HTR-8/SVneo (cell line): ENCODE measurements around the gene LAMA3.

Experiments
- DNase-seq: peaks from one replicate; pipeline ENCODE4 v3.0.0; 2011; ENCODE audit warnings: low spot score, mixed read lengths; ENCODE audit not compliant: insufficient read length
- FAIRE-seq: peaks from 2 replicates; lab custom pipeline; 2011; peaks lifted over from hg19 to GRCh38; lab: Jason Lieb, UNC

Gene LAMA3

DNA sequence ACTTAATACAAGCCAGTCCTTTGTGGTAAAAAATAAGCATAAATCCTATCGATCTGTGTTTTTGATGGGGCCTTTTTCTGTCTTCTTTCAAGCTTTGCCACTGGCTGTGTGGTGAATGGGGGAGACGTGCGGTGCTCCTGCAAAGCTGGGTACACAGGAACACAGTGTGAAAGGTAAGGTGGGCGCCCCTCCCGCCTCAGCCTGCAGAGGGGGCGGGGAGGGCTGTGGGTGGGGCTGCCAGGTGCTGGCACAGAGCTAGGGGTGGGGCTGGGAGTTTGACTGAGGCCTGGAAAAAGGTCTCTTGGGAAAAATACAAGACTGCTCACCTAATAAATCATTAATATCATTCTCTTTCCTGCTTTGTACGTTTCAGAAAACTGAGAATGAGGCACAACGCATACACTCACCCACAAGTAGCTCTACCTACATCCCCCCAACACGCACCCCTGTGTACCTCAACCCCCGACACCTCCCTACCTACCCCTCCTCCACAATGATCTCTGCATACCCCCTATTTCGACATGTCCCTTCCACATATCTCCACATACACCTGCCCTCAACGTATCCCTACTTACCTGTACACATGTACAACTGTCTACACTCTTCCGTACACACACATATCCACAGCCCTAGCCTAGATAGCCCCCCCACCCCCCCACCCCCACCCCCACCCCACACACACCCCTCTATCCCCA lies 195.6 kb downstream of the LAMA3 start:
- FAIRE-seq: no peak
- DNase-seq: no peak

DNA sequence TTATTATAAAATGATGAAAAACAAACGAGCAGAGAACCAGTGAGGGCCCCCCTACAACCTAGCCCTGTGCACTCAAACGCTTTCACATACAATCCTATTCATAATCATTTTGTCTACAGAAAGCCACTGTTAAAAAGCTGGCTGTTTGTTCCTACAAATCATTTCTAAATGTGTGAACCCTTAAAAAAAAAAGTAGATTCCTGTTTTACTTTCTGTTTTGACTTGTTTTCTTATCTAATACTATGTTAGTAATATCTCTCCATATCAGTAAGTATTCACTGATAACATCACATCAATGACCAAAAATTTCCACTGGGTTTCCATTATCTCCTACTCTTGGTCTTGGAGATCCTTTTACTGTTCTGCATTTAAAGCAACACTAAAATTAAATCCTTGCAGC lies 196.5 kb downstream of the LAMA3 start:
- no peak for FAIRE-seq
- DNase-seq: no peak

DNA sequence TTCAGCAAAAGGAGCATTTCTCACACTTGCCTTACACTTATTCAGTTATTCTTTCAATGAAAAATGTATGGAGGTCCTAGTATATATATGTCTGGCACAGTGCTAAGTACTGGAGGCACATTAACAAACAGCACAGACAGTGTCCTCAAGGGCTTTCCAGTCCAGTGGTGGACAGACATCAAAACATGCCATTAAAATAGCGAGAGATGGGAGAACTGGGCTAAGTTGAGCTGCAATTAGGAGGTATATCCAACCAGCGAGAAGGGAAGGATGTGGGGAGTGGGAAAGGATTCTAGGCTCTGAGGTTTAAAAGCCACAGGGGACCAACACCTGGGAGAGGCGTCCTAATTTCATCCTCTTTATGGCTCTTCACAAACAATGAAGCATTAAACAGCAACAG lies 197.8 kb downstream of the LAMA3 start:
- FAIRE-seq (no peak), DNase-seq (no peak)

DNA sequence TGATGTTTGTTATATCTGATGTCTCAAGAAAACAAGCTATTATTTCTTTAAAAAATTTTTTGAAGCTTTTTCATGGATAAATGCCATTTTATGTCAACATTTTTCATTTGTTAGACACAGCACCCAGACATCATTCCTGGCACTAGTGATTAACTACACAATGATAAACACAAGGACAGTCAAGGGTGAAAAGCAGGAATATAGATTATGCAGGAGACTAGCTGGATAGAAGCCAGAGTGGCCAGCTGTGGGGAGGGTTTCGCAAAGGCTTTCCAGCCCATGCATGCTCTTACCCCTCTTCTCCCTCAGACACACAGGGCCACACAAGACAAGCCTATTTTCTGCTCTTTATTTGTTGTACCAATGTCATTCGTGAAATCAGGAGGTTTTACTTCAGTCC lies 198.2 kb downstream of the LAMA3 start:
- FAIRE-seq (no peak), DNase-seq (no peak)

DNA sequence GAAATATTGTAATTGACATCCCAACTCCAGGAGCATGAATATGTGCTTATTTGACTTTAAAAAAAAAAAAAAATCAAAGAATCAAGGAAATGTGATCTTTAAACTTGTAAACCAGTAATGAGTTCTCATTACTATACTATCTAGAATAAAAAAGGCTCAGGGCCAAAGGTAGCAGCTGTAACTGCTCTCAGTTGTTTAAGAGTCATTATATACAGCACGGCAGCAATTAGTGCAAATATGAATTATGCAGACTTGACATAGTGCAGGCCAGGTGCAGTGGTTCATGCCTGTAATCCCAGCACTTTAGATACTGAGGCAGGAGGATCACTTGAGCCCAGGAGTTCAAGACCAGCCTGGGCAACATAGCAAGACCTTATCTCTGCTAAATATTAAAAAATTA lies 199.6 kb downstream of the LAMA3 start:
- DNase-seq (no peak), FAIRE-seq (no peak)

DNA sequence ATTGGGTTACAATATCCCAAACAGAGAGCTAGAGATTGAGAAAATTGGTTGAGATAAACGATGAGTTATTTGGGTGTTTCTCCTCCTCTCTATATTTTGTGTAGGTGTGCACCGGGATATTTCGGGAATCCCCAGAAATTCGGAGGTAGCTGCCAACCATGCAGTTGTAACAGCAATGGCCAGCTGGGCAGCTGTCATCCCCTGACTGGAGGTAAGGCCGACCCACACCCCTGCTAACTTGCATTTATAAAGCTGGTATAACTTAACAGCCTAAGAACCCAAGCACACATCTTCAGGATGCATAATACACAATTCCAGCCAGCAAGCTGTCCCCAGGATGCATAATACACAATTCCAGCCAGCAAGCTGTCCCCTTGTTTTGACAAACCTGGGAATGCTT lies 200.7 kb downstream of the LAMA3 start:
- FAIRE-seq: no peak
- no peak for DNase-seq

DNA sequence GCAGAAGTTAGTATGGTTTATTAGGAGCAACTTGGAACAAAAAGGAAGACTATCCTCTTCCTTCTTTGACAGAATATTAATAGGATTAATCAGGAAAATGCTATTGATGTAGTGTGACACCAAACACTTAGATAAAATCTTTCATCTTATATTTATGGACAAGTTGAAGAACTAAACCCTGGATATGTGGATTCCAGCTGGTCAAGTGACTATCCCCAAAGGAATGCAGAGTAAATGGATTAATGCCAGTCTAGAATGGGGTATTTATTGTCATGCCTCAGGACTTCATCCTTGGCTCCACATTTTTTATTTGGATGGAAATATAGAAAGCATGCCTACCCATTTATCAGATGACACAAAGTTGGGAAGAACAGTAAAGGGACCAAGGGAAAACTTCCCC lies 201.3 kb downstream of the LAMA3 start:
- DNase-seq (peak; percentile 25), FAIRE-seq (no peak)

DNA sequence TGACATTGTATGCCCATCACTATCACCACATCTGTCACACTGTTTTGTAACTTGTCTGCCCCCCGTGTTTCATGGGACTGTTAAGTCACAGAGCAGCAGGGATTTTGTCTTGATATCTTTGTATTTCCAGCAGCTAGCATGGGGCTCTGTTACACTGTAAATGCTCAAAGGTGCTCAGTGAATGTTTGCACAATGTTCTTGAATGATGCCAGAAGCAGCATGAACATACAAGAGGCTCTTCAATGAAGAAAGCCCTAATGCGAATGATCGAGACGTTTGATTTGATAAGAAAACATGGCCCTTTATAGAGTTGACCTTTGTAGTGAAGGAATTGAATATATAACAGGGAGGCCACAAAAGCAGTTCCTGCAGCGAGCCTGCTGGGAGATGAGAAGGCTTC lies 204.4 kb downstream of the LAMA3 start:
- DNase-seq (no peak), FAIRE-seq (no peak)

DNA sequence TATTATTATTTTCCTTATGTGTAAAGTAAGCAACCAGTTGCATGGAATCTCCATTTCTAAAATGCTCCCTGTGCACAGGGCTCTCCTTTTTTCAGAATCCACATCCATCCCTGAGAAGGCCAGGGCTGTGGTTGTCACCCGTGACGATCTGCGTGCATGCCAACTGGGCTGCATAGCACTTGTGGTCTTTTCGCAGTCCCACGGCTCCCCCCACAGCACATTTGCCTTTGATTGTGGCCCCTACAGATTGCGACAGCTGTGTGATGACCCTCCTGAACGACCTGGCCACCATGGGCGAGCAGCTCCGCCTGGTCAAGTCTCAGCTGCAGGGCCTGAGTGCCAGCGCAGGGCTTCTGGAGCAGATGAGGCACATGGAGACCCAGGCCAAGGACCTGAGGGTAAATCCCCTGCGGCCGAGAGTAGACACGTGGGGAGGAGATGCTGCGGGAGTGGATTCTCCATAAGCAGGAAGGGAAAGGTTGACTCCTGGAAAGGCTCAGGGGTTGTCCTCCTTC lies 205.5 kb downstream of the LAMA3 start:
- DNase-seq (no peak), FAIRE-seq (no peak)

DNA sequence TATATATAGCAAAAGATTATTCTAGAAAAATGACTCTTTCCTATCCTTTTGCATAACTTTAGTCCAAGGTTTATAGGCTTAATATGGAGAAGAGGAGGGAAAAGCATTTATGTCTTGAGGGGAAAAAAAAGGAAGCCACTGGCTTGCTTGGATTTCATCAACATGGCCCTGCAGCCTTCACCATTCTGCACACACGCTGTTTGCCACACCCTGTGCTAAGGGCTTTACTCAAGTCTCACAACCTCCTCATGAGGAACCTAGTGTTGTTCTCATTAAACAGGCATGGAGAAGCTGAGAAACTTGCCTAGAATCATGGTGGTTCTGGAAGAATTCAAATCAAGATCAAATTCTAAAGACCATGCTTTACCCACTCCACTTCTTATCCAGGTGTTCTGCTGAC lies 208.0 kb downstream of the LAMA3 start:
- DNase-seq (no peak), FAIRE-seq (no peak)

DNA sequence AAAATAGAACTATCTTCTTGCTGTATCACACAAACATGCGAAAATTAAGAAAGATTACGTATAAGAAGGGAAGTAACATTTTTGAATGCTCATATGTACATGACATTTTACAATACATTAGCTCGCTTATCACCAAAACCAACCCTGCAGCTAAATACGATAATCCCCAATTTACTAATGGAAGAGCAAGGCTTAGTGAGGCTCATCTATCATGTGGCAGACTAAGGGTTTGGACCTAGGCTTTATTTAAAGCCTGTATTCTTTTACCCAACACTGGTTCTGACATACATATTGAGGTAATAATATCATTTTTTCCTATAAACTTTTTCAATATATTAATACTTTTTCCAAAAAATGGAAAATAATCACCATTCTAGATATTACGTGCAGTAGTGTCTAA lies 208.5 kb downstream of the LAMA3 start:
- no peak for FAIRE-seq
- no peak for DNase-seq

DNA sequence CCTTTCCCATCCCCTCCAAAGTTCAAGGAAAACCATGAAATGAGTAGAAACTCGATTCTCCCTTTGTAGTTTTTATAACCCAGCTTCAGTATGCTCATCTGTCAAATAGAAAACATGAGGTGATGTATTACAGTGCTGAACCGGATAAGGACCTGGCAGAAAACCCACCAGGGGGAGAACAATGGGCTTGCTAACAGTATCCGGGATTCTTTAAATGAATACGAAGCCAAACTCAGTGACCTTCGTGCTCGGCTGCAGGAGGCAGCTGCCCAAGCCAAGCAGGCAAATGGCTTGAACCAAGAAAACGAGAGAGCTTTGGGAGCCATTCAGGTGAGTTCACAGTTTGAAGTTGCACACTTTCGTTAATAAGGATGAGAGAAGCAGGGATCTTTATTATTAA lies 211.7 kb downstream of the LAMA3 start:
- no peak for FAIRE-seq

DNA sequence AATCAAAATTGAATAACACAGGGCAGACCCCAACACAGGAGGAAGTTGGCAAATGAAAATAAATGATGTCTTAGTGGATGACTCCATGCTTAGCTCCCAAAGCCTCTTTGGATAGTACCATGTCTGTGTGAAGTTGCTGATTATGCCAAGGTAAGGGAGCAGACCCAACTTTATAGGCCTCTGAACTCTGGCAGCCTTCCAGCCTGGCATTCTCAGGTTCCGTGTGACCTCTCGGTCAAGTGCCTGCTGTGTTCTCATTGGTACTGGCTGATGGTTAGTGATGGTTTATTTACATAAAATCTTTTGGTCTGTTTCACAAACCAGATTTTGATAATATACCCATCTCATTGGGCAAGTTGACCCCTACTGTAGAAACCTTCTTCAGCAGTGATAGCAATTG lies 213.1 kb downstream of the LAMA3 start:
- FAIRE-seq (no peak), DNase-seq (no peak)

More for the DNA sequence above, 211.7 kb downstream of the LAMA3 start:
- no peak for DNase-seq

DNA sequence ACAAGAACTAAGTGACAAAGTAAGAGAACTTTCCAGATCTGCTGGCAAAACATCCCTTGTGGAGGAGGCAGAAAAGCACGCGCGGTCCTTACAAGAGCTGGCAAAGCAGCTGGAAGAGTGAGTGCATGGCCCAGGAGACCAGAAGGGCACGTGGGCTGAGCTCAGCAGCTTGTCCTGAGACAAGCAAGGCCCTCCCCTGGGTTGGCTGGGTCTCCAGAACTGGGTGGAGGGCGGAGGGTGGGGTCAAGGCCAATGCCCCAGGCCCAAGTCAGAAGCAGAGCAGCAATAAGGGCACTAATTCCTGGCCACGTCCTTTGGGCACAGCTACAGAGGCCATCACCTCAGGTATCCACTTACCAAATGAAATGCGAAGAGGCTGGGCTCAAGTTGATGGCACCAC lies 214.7 kb downstream of the LAMA3 start:
- no peak for DNase-seq
- no peak for FAIRE-seq

DNA sequence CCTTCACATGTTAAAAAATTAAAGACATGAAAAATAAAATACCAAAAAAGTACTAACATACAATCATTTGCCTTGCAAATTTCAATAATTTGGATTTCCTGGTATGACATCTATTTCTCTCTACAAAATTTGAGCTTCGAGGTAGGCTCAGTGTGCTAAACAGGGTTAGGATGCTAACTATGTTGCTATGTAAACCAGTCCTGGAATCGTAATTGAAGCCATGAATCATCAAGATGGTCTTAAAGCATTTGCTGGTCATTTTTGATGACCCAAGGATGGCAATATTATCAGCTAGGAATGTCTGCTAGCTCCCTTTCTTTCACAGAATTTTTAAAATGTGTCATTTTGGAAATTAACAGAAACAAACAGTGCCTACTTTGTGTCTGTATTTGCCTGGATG lies 217.4 kb downstream of the LAMA3 start:
- no peak for FAIRE-seq

DNA sequence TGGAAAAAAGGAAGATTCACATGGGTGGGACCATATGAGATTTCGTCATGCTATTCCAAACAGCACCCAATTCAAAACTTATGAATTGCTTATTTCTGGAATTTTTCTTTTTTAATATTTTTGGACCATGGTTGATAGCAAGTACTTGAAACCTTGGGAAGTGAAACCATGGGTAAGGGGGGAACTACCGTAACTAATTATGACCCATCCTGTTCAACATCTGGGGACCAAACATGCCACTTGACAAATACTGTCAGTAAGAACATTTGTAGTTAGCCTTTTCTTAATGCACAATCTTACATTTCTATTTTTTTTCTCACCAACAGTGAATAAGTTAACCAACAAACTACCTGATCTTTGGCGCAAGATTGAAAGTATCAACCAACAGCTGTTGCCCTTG lies 219.6 kb downstream of the LAMA3 start:
- FAIRE-seq (no peak), DNase-seq (no peak)

More for the DNA sequence above, 217.4 kb downstream of the LAMA3 start:
- no peak for DNase-seq

DNA sequence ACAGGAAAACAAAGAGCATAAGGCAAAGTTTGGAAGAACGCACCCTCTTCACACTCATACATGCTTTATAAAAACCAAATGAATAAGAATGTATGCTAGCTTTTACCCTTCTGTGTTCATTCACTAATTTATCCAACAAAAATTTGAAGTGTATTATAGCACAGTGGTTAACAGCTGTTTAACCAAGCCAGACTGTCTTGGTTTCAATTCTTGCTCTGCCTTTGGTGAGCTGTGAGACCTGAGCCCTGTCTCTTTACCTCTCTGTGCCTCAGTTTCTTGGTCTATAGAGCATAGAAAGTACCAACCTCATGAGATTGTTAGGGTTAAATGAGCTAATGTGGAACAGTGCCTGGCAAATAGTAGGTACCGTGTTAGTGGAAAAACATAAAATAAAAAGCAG lies 220.8 kb downstream of the LAMA3 start:
- no peak for DNase-seq
- no peak for FAIRE-seq

DNA sequence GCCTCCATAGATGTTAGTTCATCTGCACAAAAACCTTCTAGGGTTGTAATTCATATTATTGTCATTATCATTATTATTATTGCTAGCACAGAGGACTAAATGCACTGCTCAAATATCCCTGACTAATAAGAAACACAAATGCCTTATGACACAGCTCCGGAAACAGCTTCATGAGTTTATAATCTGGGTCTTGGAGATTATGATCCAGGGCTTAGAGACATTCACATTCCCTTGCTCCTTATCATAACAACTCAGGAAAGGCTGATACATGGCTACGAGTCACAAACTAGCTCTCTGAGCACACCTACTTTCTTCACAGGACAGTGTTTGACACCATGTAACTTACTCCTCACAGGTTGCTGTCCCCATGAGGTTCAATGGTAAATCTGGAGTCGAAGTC lies 223.1 kb downstream of the LAMA3 start:
- FAIRE-seq (no peak), DNase-seq (no peak)

DNA sequence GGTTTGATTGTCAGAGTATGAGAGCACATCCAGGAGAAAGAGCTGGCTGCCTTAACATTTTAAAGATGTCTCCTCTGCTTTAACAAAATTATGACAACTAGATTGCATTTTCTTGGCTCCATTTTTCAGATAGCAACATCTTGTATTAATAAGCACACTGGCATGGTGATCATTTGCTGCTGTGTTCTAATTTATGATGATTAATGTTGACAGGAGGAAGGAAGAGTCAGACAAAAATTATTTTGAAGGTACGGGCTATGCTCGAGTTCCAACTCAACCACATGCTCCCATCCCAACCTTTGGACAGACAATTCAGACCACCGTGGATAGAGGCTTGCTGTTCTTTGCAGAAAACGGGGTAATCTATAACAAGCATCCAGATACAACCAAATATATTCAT lies 227.1 kb downstream of the LAMA3 start:
- FAIRE-seq (no peak), DNase-seq (no peak)

DNA sequence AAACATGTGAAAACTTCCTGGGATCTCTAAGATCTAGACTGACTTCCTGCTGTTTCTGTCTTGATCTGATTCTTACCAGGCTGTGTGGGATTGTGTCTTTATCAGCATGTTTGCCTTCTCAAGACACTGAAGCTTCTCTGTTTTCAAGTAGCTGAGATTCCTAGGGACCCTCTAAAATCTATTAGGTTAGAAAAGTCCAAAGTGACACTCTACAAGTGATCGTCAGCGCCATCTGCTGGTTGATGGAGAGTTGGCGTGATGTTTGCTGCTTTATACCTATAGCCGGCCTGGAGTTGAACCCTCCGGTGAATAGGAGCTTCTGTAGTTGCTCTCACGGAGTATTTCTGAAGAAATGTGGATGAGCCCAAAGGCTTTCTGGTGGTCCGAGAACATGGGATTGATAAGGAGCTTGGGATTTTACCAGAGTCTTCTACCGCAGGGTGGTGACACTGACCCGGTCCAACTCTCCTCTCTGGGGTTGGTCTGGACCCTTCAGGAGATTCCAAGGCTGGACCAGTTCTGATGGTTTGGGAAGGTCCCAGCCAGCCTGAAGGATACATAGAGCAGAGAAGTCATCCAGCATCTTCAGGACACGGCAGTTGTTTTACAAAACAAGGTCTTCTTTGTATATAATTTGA lies 229.3 kb downstream of the LAMA3 start:
- no peak for FAIRE-seq
- DNase-seq: peak; percentile 31

DNA sequence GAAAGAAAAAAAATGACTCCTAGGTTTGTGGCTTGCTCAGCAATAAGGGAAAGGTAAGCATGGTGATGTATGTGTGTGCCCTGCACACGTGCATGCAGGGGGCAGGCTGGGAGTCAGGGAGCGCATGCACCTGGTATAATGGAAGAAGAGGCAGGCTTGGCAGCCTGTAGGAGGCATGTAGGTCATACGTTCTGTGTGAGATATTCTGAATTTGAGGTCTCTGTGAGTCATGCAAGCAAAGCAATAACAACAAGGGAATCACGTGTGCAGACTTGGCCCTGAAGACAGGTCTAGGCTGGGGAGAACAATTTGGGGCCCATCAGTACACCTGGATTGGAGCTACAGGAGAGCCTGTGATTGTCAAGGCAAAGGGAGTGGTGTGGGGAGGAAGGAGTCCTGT lies 230.8 kb downstream of the LAMA3 start:
- FAIRE-seq: no peak
- DNase-seq: no peak

DNA sequence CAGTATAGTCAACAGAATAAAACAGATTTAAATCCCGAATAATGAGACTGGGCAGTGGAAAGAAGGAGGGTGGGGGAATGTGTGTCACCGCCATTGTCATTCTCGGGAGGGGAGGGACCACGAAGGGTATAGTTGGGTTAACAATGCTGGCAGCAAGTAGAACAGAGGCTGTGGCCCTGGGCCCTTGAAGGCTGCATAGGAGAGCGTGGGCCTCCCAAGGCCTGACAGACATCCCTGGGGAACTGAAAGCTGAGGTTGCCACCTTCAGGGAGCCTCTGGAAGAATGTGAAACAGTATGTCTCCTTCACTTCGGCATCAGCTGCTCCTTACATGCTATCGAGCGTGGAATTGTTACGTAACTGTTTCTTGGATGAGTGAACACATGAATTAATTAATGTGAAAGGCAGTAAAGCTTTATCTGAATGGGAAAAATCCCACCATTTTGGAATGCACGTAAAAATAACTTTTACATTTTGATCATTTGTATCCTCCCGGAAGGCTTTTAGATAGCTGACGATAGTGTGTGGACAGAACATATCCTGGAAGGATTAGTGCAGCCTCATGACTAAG lies 232.5 kb downstream of the LAMA3 start:
- DNase-seq: no peak
- FAIRE-seq: no peak
